ENCODE measurements around the gene WASF1. TPM values are rescaled to one million over a fixed set of nuclear protein-coding genes. Genes with fewer than 3 reads are reported as not detected.

WASF1 gene
- total RNA-seq, 1 experiment from 2014 or later = 28.6 TPM

DNA sequence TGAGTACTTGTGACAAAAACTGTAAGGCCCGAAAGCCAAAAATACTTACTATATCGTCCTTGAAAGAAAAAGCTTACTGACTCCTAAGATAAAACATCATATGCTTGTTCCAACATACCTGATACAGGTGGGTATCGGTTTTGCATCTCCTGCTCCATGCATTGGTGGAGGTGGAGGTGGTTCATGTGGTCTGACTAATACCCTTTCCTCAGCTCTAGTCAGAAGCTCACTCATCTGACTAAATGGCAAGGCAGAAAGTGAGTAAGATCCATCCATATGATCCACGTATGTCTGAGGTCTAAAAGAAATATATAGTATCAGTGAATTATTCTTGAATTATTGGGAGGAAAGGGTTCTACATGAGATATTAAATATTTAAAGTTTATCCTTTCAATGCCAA lies 76.2 kb downstream of the WASF1 start:
- no peaks in the 10 kb centered on the region for H3K9me3 ChIP-seq (ENCODE audit: control insufficient read depth, low read depth, low read length)
- no peak overlapping the region for H2BK12ac ChIP-seq (ENCODE audit: insufficient read length, low read depth, low read length)
- no peaks in the 10 kb centered on the region for H3K79me1 ChIP-seq (ENCODE audit: insufficient read depth, low read depth, low read length, poor library complexity, severe bottlenecking)
- no peak overlapping the region for H3K27ac ChIP-seq (ENCODE audit: insufficient read length, low read depth, low read length)
- no peak overlapping the region for H4K91ac ChIP-seq (ENCODE audit: insufficient read length, low read depth, low read length)
- no CpG with 5 or more reads among the region's 4 CpGs for WGBS (ENCODE audit: extremely low coverage, insufficient read length, low lambda C conversion rate)
- no peak overlapping the region for H3K14ac ChIP-seq (ENCODE audit: insufficient read depth, low read length)
- no peak overlapping the region for H3K4ac ChIP-seq (ENCODE audit: low read depth, low read length)
- no peaks in the 10 kb centered on the region for H3K23me2 ChIP-seq (ENCODE audit: insufficient read length, low read depth, low read length, poor library complexity, severe bottlenecking)
- TF ChIP-seq, protein P1, sequence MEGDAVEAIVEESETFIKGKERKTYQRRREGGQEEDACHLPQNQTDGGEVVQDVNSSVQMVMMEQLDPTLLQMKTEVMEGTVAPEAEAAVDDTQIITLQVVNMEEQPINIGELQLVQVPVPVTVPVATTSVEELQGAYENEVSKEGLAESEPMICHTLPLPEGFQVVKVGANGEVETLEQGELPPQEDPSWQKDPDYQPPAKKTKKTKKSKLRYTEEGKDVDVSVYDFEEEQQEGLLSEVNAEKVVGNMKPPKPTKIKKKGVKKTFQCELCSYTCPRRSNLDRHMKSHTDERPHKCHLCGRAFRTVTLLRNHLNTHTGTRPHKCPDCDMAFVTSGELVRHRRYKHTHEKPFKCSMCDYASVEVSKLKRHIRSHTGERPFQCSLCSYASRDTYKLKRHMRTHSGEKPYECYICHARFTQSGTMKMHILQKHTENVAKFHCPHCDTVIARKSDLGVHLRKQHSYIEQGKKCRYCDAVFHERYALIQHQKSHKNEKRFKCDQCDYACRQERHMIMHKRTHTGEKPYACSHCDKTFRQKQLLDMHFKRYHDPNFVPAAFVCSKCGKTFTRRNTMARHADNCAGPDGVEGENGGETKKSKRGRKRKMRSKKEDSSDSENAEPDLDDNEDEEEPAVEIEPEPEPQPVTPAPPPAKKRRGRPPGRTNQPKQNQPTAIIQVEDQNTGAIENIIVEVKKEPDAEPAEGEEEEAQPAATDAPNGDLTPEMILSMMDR (conservative IDR thresholded peaks at IDR 0.05) = no peak
- no peak overlapping the region for H3K9ac ChIP-seq (ENCODE audit: extremely low read depth, insufficient read length, low read length)
- no peak overlapping the region for H3K4me3 Mint-ChIP-seq
- no peak for DNase-seq
- no peak overlapping the region for H2BK5ac ChIP-seq (ENCODE audit: insufficient read length, low read length)
- H2AFZ ChIP-seq (ENCODE audit: low read length) = no peak overlapping the region
- H2BK20ac ChIP-seq (ENCODE audit: low read depth, low read length, poor library complexity, severe bottlenecking) = no peak overlapping the region
- no peaks in the 10 kb centered on the region for H4K20me1 ChIP-seq (ENCODE audit: control insufficient read depth, insufficient read depth, insufficient read length)
- H3K27me3 Mint-ChIP-seq (ENCODE audit: low read depth) = no peaks in the 10 kb centered on the region
- H3K4me1 ChIP-seq (ENCODE audit: insufficient read depth, low read length) = no peaks in the 10 kb centered on the region
- H4K5ac ChIP-seq (ENCODE audit: insufficient read length, low read depth, low read length) = no peak overlapping the region
- peaks cover 11 to 36% (median 21%) of the 10 kb centered on the region in 3 experiments; a peak in 6 of 7 replicates for H3K36me3 Mint-ChIP-seq (ENCODE audit: insufficient read depth in 1 of 3, low read depth in 3 of 3)
- no peak overlapping the region for H3K18ac ChIP-seq (ENCODE audit: insufficient read length, low read depth, low read length)
- H3K79me2 ChIP-seq (ENCODE audit: insufficient read depth, low read length) = no peaks in the 10 kb centered on the region
- no peak overlapping the region for H2AK5ac ChIP-seq (ENCODE audit: insufficient read length, low read length)
- H2BK120ac ChIP-seq (ENCODE audit: low read depth, low read length, poor library complexity, severe bottlenecking) = no peak overlapping the region
- H3K4me1 Mint-ChIP-seq = peaks cover 22 to 31% of the 10 kb centered on the region in 2 experiments
- H3K23ac ChIP-seq (ENCODE audit: insufficient read length, low read depth, low read length) = no peak overlapping the region
- no peaks in the 10 kb centered on the region for H3K9me3 Mint-ChIP-seq
- no peak overlapping the region for H3T11ph ChIP-seq (ENCODE audit: low read length)
- H3K4me2 ChIP-seq (ENCODE audit: insufficient read depth, insufficient read length, low read length) = no peak overlapping the region
- no peak overlapping the region for H3K56ac ChIP-seq (ENCODE audit: insufficient read length, low read depth, low read length)
- no peak overlapping the region for H2BK15ac ChIP-seq (ENCODE audit: low read depth, low read length)
- H4K8ac ChIP-seq (replicated peaks; ENCODE audit: insufficient read length, low read depth, low read length) = no peak overlapping the region
- no peak overlapping the region for H3K27ac Mint-ChIP-seq
- H3K27me3 ChIP-seq (ENCODE audit: insufficient read depth, low read length) = no peaks in the 10 kb centered on the region

Data from H9 (cell line).